ENCODE measurements around the gene DNAJC5.
A peak's percentile ranks its signal among the peaks of the same experiment; 100 is the strongest.
"Not testable (repeated sequence)": the region's sequence is repeated elsewhere in the genome, so short reads cannot be mapped to it uniquely, and the experiment has no call there.

DNAJC5 gene, protein sequence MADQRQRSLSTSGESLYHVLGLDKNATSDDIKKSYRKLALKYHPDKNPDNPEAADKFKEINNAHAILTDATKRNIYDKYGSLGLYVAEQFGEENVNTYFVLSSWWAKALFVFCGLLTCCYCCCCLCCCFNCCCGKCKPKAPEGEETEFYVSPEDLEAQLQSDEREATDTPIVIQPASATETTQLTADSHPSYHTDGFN

DNA sequence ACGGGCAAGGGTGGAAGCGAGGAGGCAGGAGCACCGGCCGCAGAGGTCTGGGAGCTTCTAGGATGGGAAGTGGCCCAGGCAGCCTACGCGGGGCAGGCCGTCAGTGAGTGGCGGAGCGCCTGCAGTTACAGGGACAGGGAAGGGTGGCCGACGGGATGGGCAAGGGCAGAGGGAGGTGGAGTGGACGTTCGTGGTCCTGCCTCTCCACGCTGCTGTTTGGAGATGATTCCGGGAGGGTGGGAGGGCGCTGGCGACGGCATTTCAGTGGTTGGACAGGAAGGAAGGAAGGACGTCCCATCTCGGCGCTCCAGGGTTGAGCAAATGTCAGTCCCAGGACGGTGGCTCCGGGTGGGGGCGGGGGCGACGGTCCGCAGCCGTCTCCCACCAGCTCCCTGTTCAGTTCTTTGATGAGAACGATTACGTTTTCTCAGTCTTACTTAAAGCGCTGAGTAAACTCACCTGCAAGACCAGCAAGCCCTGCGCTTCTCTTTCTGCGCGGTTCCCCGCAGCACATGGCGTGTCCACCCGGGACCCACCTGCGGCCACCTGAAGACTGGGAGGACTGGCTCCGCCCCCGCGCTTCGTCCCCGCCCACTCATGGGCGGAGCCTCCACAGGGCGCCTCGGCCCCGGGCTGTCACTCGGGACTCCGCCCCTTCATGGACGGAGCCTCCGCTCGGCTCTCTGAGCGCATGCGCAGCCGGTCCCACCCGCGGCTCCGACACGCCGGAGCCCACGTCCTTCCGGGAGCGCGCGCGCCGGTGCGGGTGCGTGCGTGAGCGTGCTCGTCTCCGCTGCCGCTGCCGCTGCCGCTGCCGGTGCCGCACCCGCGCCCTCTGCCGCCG, at the start of gene DNAJC5:
DNAJC5 (plus strand) TSS at position 769 of the 844 bp plus-strand sequence. CDS start 33,220 bp downstream, outside the sequence.
- peak; percentile 100 for DNase-seq (ENCODE audit: low spot score)

DNA sequence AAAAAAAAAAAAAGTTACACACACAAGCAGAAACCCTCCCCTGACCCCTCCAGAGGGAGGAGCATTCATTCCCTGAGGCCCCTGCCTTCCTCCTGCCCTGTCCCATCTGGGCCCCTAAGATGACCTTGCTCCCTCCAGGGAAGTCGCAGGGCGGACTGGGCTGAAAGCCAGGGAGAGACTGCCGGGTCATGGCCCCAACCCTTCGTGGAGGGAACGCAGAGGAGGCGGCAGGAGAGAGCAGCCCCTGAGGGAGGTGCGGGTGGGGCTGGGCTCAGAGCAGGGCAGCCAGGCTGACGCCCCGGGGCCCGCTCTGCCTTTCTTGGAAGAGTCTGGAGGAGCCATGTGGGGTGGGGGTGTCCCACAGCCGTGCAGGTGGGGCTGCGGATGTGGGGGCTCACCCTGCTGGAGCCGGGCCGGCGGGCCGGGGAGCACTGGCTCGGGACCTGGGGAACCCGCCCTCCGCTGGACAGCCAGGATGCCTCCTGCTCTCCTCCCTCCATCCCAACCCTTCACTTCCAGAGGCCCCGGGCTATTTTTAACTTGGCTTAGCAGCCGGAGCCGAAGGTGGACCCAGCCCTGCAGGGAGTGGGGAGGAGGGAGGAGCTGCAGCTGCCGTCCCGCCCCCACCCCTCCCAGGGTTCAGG, 48.7 kb upstream of the DNAJC5 start:
- DNase-seq (ENCODE audit: low spot score): peak; percentile 86

DNA sequence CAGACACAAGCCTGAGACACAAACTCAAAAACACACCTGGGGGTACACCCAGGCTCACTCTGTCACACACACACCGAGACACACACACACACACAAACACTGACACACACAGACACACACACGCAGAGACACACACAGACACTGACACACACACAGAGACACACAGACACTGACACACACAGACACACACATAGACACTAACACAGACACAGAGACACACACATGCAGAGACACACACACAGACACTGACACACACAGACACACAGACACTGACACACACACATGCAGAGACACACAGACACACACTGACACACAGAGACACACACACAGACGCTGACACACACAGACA, 48.1 kb upstream of the DNAJC5 start:
- no peak for DNase-seq (ENCODE audit: low spot score)

DNA sequence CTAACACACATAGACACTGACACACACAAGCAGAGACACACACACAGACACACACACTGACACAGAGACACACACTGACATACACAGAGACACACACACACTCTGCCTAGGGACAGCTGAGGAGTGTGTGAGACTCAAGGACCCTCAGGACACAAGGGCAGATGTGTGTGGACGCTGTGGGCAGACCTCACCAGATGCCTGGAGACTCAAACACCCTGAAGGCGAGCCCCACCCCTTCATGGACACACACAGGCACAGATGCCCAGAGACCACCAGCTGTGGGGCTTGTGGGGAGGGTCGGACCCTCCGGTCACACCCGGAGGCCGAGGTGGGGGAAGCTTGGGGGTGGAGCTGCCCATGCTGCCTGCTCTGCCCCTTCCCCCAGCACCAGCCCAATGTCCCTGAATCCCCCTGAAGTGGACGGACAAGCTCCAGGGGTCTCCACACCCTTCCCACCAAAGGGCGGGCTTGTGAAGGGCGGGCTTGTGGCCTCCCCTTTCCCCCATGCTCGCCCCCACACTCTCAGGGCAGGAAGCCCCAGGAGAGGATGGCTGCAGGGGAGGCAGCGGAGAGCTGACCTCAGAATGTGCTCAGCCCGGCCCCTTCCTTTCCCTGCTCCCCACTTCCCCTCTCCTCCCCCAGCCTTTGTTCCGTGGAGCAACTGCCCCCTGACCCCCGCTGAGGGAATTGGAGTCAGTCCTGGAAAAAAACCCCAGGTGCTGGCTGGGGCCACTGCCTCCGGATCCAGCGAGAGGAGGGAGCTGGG, 47.5 kb upstream of the DNAJC5 start:
- no peak for DNase-seq (ENCODE audit: low spot score)

DNA sequence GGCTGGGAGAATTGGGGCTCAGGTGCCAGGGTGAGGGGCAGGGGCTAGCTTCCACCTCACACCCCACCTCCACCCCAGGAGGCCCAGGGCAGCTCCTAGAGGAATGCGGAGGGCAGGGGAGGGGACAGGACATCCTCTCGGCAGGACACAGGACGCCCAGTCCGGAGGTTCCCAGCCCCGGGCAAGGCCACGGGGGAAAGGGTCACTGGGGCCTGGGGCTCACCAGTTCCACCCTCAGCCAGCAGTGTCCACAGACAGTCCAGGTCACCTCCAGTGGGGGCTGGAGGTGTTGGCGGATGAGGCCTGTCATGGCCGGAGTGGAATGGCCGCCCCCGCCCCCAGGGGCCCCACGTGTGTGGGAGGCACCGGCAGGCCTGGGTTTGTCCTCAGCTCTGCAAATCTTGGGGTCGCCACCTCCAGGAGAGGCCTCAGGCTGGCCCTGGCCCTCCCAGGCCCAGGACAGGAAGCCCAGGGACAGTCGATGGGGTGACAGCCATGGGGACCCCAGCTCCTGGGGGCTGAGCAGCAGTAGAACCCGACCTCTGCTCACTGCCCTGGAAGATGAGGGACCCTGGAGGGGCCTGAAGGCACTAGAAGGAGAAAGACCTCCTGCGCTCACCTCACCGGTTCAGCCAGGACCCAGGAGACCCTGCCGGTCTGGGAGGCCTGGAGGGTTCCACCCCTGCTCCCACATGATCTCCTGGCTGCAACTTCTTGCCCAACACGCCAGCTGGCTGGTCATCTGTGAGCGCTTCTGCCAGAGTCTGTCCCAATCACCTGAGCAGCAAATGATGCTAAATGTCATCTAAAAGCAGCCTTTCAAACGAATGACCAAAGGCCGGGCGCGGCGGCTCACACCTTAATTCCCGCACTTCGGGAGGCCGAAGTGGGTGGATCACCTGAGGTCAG, 46.7 kb upstream of the DNAJC5 start:
- DNase-seq (ENCODE audit: low spot score): no peak

DNA sequence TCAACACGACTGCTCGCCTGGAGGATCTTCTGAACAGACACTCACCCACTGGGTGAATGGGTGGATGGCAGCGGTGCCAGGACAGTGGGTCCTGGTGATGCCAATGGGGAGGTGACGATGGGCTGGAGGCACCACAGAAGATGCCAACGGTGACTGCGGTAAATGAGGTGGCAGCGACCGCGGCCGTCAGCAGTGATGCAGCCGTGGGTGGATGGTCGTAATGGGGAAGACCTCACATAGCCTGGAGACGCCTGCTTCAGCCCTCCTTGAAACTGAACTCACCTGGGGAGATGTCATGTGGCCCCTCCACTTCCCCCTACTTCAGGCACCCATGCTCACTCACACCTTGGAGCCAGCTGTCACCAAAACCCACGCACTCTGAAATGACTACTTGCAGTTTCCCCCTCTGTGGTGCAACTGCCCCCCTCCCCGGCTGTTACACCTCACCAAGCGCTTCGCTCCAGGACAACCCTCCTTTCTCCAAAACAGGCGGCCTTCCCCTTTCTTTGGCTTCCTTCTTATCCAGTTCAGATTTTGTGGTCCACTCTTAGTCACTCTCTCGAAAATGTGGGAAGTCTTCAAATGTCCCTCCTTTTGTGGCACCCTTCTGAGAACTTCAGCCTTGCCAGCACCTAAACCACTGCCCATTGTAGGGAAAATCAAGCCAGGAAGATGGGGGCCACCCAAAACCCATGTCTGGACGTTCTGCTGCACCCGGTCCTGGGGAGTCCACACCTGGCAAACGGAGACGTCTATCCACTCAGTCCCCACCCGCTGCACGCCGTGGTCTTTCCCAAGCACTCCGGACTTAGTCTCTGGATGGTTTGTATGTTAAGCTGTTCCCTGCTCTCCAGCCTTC, 44.0 kb upstream of the DNAJC5 start:
- DNase-seq (ENCODE audit: low spot score): no peak

DNA sequence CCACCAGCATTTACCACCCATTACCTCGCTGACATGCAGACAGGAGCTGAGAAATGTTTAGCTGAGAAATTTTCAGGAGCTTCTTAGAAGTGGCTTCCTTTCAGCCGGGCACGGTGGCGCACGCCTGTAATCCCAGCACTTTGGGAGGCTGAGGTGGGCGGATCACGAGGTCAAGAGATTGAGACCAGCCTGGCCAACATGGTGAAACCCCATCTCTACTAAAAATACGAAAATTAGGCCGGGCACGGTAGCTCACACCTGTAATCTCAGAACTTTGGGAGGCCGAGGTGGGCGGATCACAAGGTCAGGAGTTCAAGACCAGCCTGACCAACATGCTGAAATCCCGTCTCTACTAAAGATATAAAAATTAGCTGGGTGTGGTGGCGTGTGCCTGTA, 43.4 kb upstream of the DNAJC5 start:
- not testable (repeated sequence) for DNase-seq (ENCODE audit: low spot score)

DNA sequence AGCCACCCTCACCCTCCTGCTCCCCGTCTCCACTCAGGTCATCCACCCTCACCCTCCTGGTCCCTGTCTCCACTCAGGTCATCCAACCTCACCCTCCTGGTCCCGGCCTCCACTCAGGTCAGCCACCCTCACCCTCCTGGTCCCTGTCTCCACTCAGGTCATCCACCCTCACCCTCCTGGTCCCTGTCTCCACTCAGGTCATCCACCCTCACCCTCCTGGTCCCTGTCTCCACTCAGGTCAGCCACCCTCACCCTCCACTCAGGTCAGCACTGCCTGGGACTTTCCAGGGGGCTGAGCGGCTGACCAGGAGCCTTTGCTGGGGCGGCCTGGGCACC, 41.2 kb upstream of the DNAJC5 start:
- DNase-seq (ENCODE audit: low spot score): not testable (repeated sequence)

DNA sequence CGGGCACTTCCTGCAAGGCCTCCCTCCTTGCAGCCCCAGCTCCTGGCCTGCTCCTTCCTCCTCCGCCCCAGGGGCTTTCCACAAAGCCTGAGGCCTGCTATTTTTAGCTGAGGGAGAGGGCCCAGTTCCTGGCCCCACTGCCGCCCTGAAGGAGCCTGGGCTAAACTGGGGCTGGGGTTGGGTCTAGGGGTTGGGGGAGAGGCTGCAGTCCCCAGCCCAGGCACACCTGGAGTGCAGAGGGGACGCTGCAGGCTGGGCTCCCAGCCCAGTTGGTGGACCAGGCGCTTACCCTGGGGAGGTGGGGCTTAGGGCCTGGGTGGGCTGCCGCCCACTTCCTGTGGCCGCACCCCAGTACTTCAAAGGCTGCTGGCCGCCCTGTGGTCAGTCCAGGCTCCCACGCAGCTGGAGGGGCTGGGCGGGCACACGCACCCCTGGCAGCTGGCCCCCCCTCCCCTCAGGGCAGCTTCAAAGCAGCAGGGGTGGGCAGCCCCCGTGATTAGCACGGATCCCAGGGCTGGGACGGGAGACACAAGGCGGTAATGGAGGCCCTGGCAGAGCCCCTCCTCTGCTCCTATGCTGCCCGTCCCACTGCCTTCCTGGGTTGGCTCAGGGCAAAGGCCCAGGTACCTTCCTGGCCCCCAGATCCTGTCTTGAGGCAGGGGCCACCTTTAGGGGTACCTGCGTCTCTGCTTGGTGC, 40.7 kb upstream of the DNAJC5 start:
- DNase-seq (ENCODE audit: low spot score): no peak

DNA sequence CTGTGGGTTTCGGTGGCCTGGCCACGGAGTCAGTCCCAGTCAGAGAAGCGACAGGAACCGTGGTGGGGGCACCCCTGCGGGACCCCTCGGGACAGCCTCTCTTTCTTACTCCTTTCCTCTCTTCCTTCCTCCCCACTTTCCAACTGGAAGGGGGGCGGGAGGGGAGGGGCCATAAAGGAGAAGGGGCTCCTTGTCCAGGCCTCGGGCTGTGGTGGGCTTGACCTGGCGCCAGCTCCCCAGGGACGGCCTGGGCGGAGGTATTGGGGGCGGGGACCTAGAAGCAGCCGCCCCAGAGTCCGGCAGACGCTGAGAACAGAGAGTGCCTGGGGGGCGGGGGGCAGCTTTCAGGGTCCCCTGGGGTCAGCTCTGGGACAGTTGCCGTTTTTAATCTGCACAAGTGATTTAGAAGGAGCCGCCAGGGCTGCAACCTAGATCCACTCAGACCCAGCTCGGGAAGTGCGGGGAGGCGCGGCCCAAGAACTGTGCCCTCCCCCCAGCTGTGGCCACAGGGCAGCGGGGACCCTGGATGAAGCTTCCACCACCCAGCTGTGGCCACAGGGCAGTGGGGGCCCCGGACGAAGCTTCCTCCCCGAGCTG, 40.1 kb upstream of the DNAJC5 start:
- DNase-seq (ENCODE audit: low spot score): no peak

DNA sequence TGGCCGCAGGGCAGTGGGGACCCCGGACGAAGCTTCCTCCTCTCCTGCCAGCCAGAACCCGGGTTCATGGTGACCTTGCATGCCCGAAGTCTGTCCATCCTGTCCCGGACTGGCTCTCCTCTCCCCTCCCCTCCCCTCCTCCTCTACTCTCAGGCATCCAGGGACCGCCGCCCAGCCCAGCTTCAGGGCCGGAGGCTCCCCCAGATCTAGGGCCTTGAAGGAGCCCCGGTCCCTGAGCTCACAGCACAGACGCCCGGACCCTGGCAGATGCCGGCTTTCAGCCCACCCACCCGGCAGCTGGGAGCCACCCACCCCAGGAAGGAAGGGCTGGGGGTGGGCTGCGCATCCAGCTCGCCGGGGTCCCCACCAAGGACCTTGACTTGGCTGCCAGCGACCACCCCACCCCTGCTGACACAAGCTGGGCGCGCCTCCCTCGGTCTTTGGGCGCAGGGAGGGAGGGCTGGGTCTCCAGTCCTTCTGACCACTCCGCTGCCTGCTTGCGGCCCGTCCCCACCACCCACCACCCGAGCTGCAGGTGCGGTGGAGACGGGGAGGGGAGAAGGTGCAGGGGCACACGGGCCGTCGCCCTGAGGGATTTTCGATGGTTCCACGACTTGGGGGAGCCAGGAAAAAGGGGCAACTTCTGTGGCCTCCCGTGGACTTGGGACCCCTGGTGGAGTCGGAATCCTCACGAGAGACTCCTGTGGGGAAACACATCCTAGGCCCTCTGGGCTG, 39.4 kb upstream of the DNAJC5 start:
- DNase-seq (ENCODE audit: low spot score): no peak

DNA sequence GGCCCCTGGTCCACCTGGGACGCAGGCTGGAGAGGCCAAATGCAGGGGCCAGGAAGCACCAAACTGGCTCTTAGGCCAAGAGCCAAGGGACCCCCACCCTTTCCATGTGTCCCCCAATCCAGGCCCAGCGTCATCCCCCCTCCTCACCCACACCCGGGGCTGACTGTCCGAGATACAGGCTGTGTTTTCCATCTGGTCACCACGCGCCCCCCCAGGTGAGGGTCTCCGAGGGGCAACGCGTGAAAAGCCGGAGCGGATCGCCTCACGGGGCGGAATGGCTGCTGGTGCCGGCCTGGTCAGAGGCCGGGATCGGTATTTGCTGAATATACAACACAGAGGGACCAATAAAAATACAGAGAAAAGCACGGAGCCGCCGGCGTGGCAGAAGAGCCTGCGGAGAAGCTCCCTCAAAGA, 38.8 kb upstream of the DNAJC5 start:
- no peak for DNase-seq (ENCODE audit: low spot score)

DNA sequence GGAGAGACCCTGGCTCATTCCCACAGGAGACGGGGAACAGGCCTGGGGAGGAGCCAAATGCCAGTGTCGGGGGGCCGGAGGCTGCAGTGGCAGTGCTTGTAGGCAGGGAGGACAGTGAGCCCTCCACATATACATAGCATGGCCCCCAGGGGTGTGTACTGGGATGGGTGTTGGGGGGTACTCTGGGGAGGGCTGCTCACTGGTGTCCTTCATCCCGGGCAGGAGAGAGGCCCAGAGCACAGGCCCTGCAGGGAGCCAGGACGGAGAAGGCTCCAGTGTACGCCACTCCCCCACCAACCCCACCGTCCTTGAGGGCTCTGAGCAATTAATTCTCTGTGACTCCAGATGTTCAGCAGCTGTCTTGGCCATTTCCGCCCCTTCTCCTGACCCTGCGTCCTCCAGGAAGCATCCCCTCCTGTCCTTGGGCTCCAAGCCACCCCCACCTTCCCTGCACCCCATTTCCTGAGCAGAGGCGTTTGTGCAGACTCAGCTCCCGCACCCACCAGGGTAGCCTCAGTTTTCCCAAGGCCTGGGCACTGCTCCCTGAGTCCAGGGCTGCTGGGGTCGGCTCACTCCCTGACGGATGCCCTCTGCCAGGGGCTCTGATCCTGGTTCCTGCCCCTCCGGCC, 37.0 kb upstream of the DNAJC5 start:
- no peak for DNase-seq (ENCODE audit: low spot score)

DNA sequence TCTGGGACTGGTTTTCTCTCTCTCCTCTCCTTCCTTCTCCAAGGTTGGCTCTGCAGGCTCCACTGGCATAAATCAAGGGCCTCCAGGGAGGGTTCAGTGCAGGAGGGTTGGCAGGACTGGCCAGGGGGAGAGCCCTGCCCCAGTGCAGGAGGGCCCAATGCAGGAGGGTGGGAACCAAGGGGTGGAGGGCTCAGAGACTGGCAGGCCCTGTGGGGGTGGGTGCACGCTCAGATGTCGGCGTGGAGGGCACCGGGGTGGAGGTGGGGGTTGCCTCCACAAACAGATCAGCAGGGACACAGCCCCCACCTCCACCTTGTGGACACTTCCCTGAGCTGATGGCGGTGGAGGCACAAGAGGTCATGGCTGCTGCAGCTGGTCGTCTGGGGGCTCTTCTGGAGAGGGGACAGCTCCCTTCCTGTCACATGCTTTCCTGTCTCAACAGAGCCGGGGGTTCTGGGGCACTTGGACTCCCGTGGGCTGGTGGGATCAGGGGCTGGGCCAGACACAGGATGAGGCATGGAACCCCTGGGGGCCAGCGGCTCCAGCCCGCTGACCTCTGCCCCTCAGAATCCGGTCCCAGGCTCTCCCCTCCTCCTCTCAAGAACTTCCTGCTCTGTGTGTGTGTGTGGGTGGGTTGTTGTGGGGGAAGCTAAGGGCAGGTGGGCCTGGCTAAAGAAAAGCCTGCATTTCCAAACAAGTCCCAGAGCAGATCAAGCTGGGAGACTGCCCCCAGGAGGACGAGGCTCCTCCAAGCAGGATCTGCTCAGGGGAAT, 36.3 kb upstream of the DNAJC5 start:
- DNase-seq (ENCODE audit: low spot score): peak; percentile 80

DNA sequence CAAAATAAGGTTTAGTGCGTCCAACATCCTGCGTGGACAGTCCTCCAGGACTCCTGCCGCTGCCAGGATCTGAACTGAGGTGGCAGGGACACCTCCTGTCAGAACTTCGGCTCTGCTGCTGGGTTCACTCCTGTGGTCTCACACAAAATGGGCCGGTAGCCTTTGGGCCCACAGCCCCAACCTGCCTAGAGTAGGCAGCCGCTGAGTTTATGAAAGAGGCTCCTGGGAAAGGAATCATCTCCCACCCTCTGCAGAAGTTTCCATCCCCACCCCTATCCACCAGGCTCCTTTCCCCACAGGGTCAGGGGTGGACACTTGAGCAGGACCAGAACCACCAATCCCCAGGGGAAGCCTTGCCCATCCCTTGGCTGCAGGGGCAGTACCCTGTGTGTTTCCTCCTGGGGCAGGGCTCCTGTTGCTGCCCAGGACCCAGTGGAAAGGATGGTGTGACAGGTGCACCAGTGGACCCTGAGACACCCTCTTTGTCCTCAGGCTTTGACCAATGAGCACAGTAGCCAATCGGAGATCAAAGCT, 35.7 kb upstream of the DNAJC5 start:
- no peak for DNase-seq (ENCODE audit: low spot score)

DNA sequence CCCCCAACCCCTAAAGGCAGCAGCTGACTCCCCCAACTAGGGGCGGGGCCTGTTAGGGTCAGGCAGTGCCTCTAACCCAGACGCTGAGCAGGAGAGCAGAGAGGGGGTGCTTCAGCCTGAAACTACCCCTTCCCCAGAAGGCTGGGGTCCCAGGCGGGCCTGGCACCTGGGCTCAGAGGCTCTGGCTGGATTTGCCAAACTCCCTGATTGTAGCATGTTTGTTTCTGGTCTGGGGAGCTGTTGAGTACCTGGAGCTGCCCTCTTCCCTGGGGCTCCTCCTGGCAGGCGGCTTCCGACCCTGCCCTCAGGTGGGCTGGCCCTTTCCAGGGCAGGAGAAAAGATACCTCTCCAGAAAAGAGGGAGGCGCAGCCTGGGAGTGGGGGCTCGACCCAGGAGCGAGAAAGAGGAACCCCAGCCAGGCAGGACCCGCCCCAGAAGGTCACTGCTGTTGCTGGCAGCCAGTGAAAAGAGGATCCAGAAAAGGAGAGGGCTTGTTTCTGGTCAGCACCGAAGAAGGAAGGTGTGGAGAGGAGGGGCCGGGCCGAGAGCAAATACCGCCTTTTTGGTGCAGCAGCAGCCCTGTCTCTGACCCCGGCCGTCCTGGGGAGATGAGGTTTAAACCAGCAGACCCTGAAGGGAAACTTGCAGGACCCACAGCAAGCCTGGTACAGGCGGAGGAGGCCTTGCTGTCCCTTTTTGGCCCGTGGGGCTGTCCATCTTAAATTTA, 34.4 kb upstream of the DNAJC5 start:
- no peak for DNase-seq (ENCODE audit: low spot score)

All from hepatic stellate cell (primary cell).